Measurements from ENCODE around the gene PMAIP1. TPM values are rescaled to one million over a fixed set of nuclear protein-coding genes. Genes with fewer than 3 reads are reported as not detected.

The PMAIP1 gene
- total RNA-seq, 3 donors from 2014 or later = 1.2 to 2.2 (median 2.1) TPM

- intact Hi-C loops (cut with DNase I, micrococcal nuclease) = no loop called here
- Histone ChIP-seq H3K36me3 (ENCODE audit: low read depth) (no peaks in the 10 kb centered on the region), H3K4me3 (no peak overlapping the region), H3K4me1 (ENCODE audit: low read depth) (no peaks in the 10 kb centered on the region), H3K9me3 (no peaks in the 10 kb centered on the region)
- no peak for TF ChIP-seq CTCF (IDR thresholded peaks at IDR 0.05)
- DNase-seq (no peak), ATAC-seq (peak; percentile 47)
Observed at GRCh38 chr18:59861963-59862819, 37.6 kb upstream of the PMAIP1 start.

GRCh38 chr18:59865241-59865986 is 34.4 kb upstream of the PMAIP1 start:
- DNase-seq (no peak), ATAC-seq (no peak)
- Histone ChIP-seq H3K4me3 (no peak overlapping the region), H3K9me3 (no peaks in the 10 kb centered on the region), H3K36me3 (ENCODE audit: low read depth) (no peaks in the 10 kb centered on the region), H3K4me1 (ENCODE audit: low read depth) (no peaks in the 10 kb centered on the region)
- intact Hi-C loops (cut with DNase I, micrococcal nuclease) = no loop called here
- TF ChIP-seq CTCF (IDR thresholded peaks at IDR 0.05) = no peak

GRCh38 chr18:59866551-59867269 is 33.1 kb upstream of the PMAIP1 start:
- Histone ChIP-seq H3K4me1 (ENCODE audit: low read depth) (no peaks in the 10 kb centered on the region), H3K36me3 (ENCODE audit: low read depth) (no peaks in the 10 kb centered on the region), H3K9me3 (no peaks in the 10 kb centered on the region), H3K4me3 (no peak overlapping the region)
- no peak for TF ChIP-seq CTCF (IDR thresholded peaks at IDR 0.05)
- intact Hi-C loops (cut with DNase I, micrococcal nuclease) = no loop called here
- no peak for ATAC-seq
- DNase-seq = no peak

GRCh38 chr18:59867337-59868104 is 32.3 kb upstream of the PMAIP1 start:
- no peak for ATAC-seq
- intact Hi-C loops (cut with DNase I, micrococcal nuclease) = no loop called here
- DNase-seq = no peak
- H3K36me3 ChIP-seq (ENCODE audit: low read depth) = no peaks in the 10 kb centered on the region
- H3K4me3 ChIP-seq = no peak overlapping the region
- TF ChIP-seq CTCF (IDR thresholded peaks at IDR 0.05) = no peak
- no peaks in the 10 kb centered on the region for H3K9me3 ChIP-seq
- no peaks in the 10 kb centered on the region for H3K4me1 ChIP-seq (ENCODE audit: low read depth)

- Histone ChIP-seq H3K9me3 (no peaks in the 10 kb centered on the region), H3K4me1 (ENCODE audit: low read depth) (no peaks in the 10 kb centered on the region), H3K4me3 (no peak overlapping the region), H3K36me3 (ENCODE audit: low read depth) (no peaks in the 10 kb centered on the region)
- no peak for TF ChIP-seq CTCF (IDR thresholded peaks at IDR 0.05)
- intact Hi-C loops (cut with DNase I, micrococcal nuclease) = no loop called here
- ATAC-seq (no peak), DNase-seq (no peak)
Observed at GRCh38 chr18:59870623-59871130, 29.1 kb upstream of the PMAIP1 start.

Measured in mucosa of descending colon (tissue), 3 donors.